Measurements from ENCODE around the gene RASIP1. TPM values are rescaled to one million over a fixed set of nuclear protein-coding genes. Genes with fewer than 3 reads are reported as not detected.

The RASIP1 gene
- polyA plus RNA-seq, 2 of the 4 experiments (the other 2 are of a cell fraction) = 0.36 to 0.40 TPM

DNA sequence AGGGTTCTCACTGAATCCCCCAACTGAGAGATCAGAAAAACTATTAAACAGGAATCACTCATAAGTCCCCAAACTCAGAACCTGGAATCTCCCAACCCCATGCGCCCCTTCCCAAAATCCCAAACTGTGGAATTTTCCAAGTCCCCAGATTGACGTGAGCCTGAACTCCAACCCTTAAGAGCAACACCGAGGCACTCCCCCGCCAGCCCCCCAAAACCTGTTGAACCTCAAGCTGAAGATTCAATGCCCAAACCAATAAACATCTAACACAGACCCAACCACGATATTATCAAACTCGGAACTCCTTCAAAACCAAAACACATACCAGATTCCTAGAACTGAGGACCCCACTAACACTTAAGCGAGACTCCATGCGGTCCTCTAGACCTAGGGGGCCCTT, 5.7 kb upstream of the RASIP1 start:
- ChIA-PET POLR2A (no interaction called here), CTCF (interaction anchor here (1.1 to 1.5 kb wide), 6 partner anchors 7 to 100 kb away, joined by 3 to 6 read pairs (median 4); partner anchors contain the start of genes CA11 and HSD17B14)
- DNase-seq (ENCODE audit: low read depth in 1 of 2, low spot score in 1 of 2) = no peak
- ATAC-seq = no peak
- no peak for FAIRE-seq
- H3K4me1 ChIP-seq = peaks cover 4% of the 10 kb centered on the region; the same call in 1 of the 3 replicates
- peak overlapping the region; percentile 96; the same call in 2 of the 3 replicates for H3K4me2 ChIP-seq
- H3K27ac ChIP-seq = peak overlapping the region in 1 of 2 experiments; percentile 89; a peak in 2 of 6 replicates
- no peaks in the 10 kb centered on the region for H3K9me3 ChIP-seq
- H3K4me3 ChIP-seq = no peak overlapping the region; the same call in 2 of the 3 replicates
- WGBS (ENCODE audit: missing lambda C conversion rate) = 87% methylated on average over 8 of the region's 8 CpGs
- no peak for TF ChIP-seq POLR2A (IDR thresholded peaks at IDR 0.05; ENCODE audit: low read length)
- TF ChIP-seq TFCP2L1 (CRISPR knock-in tag; IDR thresholded peaks at IDR 0.05) = no peak
- no peak for TF ChIP-seq JUNB (IDR thresholded peaks at IDR 0.05)
- TF ChIP-seq EHF (CRISPR knock-in tag; IDR thresholded peaks at IDR 0.05) = no peak

DNA sequence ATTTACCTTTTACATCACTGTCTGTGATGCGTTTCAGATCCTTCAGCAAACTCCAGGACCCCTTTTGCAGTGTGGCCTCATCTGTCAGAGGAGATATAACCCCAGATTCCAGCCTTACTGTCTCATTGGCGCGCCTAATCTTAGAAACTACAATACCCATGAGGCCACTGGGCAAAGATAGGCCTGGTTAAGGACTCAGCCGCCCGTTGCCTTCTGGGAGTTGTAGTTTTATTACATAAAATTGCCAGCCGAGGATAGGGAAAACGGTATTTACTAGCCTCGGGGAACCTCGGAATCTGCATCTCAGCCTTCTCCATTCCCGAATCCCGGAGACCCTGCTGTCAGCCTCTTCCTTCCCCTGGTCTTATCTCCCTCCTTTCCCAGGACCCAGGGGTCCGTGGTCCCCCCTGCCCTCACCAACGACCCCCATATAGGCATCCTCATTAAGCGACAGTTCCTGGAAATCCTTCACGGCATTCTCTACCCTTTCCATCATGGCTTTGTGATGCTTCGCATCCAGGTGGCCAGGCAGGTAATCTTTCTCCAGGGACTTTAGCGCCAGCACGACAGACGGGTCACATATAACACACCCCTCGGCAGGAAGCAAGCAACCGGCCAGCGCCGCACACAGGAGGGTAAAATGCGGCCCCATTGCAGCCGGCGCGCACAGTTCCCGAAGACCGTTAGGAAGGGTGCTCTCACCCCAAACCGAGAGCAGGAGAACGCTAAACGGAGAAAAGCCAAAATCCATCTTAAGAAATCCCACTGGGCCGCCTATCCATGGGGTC, 5.0 kb upstream of the RASIP1 start:
- DNase-seq (ENCODE audit: low read depth in 1 of 2, low spot score in 1 of 2) (peak; percentile 80 to 86), FAIRE-seq (no peak), ATAC-seq (peak; percentile 40 to 72; a peak in 4 of 6 replicates)
- 58% methylated on average over 33 of the region's 33 CpGs for WGBS (ENCODE audit: missing lambda C conversion rate)
- Histone ChIP-seq H3K9me3 (no peaks in the 10 kb centered on the region), H3K4me1 (peaks cover 4% of the 10 kb centered on the region; the same call in 1 of the 3 replicates), H3K4me3 (no peak overlapping the region), H3K4me2 (no peak overlapping the region), H3K27ac (no peak overlapping the region)
- ChIA-PET POLR2A (no interaction called here), CTCF (interaction anchor here (1.2 to 2.1 kb wide), 3 partner anchors 43 to 99 kb away, joined by 3 to 6 read pairs (median 6); partner anchors contain the start of gene CA11)
- TF ChIP-seq ZC3H11A (IDR thresholded peaks at IDR 0.05) (no peak), NFE2L2 (conservative IDR thresholded peaks at IDR 0.05; ENCODE audit: low read length) (no peak), RFX5 (IDR thresholded peaks at IDR 0.05) (no peak), EHMT2 (IDR thresholded peaks at IDR 0.05; ENCODE audit: low read depth) (no peak), HEYL (CRISPR knock-in tag; IDR thresholded peaks at IDR 0.05) (no peak), HOXB13 (CRISPR knock-in tag; IDR thresholded peaks at IDR 0.05; ENCODE audit: low read depth) (no peak), HOXA7 (CRISPR knock-in tag; IDR thresholded peaks at IDR 0.05) (no peak), CBX2 (IDR thresholded peaks at IDR 0.05; ENCODE audit: borderline replicate concordance, low read depth) (no peak), NR3C1 (IDR thresholded peaks at IDR 0.05) (no peak), MAZ (IDR thresholded peaks at IDR 0.05; ENCODE audit: borderline replicate concordance, low read depth, low read length) (no peak), KDM1A (IDR thresholded peaks at IDR 0.05; ENCODE audit: low read depth) (no peak)
- TF ChIP-seq, protein P1, sequence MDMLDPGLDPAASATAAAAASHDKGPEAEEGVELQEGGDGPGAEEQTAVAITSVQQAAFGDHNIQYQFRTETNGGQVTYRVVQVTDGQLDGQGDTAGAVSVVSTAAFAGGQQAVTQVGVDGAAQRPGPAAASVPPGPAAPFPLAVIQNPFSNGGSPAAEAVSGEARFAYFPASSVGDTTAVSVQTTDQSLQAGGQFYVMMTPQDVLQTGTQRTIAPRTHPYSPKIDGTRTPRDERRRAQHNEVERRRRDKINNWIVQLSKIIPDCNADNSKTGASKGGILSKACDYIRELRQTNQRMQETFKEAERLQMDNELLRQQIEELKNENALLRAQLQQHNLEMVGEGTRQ (IDR thresholded peaks at IDR 0.05) = no peak
- TF ChIP-seq, protein P2, sequence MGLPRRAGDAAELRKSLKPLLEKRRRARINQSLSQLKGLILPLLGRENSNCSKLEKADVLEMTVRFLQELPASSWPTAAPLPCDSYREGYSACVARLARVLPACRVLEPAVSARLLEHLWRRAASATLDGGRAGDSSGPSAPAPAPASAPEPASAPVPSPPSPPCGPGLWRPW (IDR thresholded peaks at IDR 0.05) = no peak
- TF ChIP-seq, protein P3, sequence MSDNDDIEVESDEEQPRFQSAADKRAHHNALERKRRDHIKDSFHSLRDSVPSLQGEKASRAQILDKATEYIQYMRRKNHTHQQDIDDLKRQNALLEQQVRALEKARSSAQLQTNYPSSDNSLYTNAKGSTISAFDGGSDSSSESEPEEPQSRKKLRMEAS (IDR thresholded peaks at IDR 0.05) = no peak

DNA sequence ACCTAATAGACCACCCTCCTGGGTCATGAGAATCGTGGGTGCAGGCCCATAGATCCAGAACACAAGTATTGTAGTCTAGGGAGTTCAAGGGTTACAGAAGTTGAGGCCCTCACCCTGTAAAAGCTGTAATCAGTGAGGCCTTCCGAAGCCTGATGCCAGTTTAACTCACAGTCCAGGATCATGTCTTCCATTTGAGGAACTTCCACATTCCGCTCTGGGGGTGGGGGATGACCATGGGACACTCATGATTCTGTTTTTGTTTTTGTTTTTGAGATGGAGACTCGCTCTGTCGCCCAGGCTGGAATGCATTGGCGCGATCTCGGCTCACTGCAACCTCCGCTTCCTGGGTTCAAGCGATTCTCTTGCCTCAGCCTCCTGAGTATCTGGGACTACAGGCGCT, 1.7 kb upstream of the RASIP1 start:
- no peak for FAIRE-seq
- H3K4me3 ChIP-seq = no peak overlapping the region
- 86% methylated on average over 11 of the region's 11 CpGs for WGBS (ENCODE audit: missing lambda C conversion rate)
- no peaks in the 10 kb centered on the region for H3K9me3 ChIP-seq
- H3K27ac ChIP-seq = no peak overlapping the region
- no peak for DNase-seq (ENCODE audit: low read depth in 1 of 2, low spot score in 1 of 2)
- TF ChIP-seq ZC3H11A (IDR thresholded peaks at IDR 0.05) = no peak
- TF ChIP-seq RARB (CRISPR knock-in tag; IDR thresholded peaks at IDR 0.05) = no peak
- TF ChIP-seq CBX8 (IDR thresholded peaks at IDR 0.05) = no peak
- TF ChIP-seq ZFP36 (IDR thresholded peaks at IDR 0.05; ENCODE audit: borderline replicate concordance, partially characterized antibody) = no peak
- TF ChIP-seq, protein P1 (IDR thresholded peaks at IDR 0.05) = no peak
- no peak for TF ChIP-seq BHLHE40 (IDR thresholded peaks at IDR 0.05; ENCODE audit: low read depth, low read length)
- no peak for TF ChIP-seq JUN (IDR thresholded peaks at IDR 0.05)
- TF ChIP-seq RAD21 (conservative IDR thresholded peaks at IDR 0.05 in 1 of 2, IDR thresholded peaks at IDR 0.05 in 1 of 2) = no peak
- TF ChIP-seq, protein P3 (IDR thresholded peaks at IDR 0.05) = no peak
- TF ChIP-seq ESRRA (IDR thresholded peaks at IDR 0.05; ENCODE audit: borderline replicate concordance, low read length) = no peak
- no peak for TF ChIP-seq POLR2A (IDR thresholded peaks at IDR 0.05; ENCODE audit: low read length)
- no peak for TF ChIP-seq PHF8 (IDR thresholded peaks at IDR 0.05; ENCODE audit: borderline replicate concordance, low read depth)
- no peak for TF ChIP-seq RCOR1 (IDR thresholded peaks at IDR 0.05; ENCODE audit: low read depth, low read length)
- TF ChIP-seq EP300 (IDR thresholded peaks at IDR 0.05) = no peak
- TF ChIP-seq, protein P2 (IDR thresholded peaks at IDR 0.05) = no peak
- TF ChIP-seq, protein P4, sequence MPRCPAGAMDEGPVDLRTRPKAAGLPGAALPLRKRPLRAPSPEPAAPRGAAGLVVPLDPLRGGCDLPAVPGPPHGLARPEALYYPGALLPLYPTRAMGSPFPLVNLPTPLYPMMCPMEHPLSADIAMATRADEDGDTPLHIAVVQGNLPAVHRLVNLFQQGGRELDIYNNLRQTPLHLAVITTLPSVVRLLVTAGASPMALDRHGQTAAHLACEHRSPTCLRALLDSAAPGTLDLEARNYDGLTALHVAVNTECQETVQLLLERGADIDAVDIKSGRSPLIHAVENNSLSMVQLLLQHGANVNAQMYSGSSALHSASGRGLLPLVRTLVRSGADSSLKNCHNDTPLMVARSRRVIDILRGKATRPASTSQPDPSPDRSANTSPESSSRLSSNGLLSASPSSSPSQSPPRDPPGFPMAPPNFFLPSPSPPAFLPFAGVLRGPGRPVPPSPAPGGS (IDR thresholded peaks at IDR 0.05) = no peak
- peaks cover 14% of the 10 kb centered on the region for H3K4me1 ChIP-seq
- CTCF ChIA-PET = interaction anchor here (0.6 to 1.6 kb wide), 4 partner anchors 10 to 475 kb away, joined by 3 read pairs; no protein-coding TSS in a partner anchor
- ATAC-seq = no peak
- no peak overlapping the region for H3K4me2 ChIP-seq
- POLR2A ChIA-PET = interaction anchor here (0.6 kb wide), 1 partner anchor 409 kb away, joined by 3 read pairs; no protein-coding TSS in a partner anchor
